AG04450 (cell line): ENCODE measurements around the gene BTBD9. TPM values are rescaled to one million over a fixed set of nuclear protein-coding genes. Genes with fewer than 3 reads are reported as not detected.

Source experiments
- CTCF ChIA-PET: fragments of 300-600, 350-600 bp; formaldehyde crosslinking; extraction: SDS; loops from one replicate; lab custom pipeline; 2022; ENCODE audit warnings: antibody characterized with exemption, inconsistent platforms; lab: Charles Lee
- POLR2A ChIA-PET: fragments of 350-600 bp; formaldehyde crosslinking; extraction: SDS; loops from one replicate; lab custom pipeline; 2021; ENCODE audit warnings: antibody characterized with exemption, inconsistent platforms; lab: Yijun Ruan, JAX
- DNase-seq: peaks from one replicate; pipeline ENCODE4 v3.0.0-alpha.2; 2011; ENCODE audit warnings: low read depth, low spot score
- H3K27ac ChIP-seq: one replicate; pipeline ENCODE4 v1.5.1; 2012; ENCODE audit warnings: low read depth, low read length, control low read depth
- H3K27me3 ChIP-seq: one replicate; pipeline ENCODE4 v1.6.0; 2012; ENCODE audit warnings: low read length; ENCODE audit not compliant: control insufficient read depth, insufficient read depth
- H3K4me3 ChIP-seq: 2 replicates; pipeline ENCODE4 v1.5.1; 2011; ENCODE audit warnings: mild to moderate bottlenecking, low read depth, low read length, control low read depth
- H3K9me3 ChIP-seq: 2 replicates; pipeline ENCODE4 v1.5.1; 2012; ENCODE audit warnings: low read length; ENCODE audit not compliant: control insufficient read depth, insufficient read depth
- polyA plus RNA-seq: library from polyadenylated mRNA; depleted of rRNA; stranded (reverse); fragments of >200 nt; gene quantifications from 2 replicates; pipeline ENCODE4 v1.2.3, GENCODE V29; 2011
- TF ChIP-seq, protein P1 (sequence below): IDR thresholded peaks from 2 replicates; pipeline ENCODE4 v1.5.1; 2011; ENCODE audit warnings: low read depth, low read length, control low read depth, inconsistent platforms

BTBD9 gene
- polyA plus RNA-seq, 1 experiment = 7.2 TPM

DNA sequence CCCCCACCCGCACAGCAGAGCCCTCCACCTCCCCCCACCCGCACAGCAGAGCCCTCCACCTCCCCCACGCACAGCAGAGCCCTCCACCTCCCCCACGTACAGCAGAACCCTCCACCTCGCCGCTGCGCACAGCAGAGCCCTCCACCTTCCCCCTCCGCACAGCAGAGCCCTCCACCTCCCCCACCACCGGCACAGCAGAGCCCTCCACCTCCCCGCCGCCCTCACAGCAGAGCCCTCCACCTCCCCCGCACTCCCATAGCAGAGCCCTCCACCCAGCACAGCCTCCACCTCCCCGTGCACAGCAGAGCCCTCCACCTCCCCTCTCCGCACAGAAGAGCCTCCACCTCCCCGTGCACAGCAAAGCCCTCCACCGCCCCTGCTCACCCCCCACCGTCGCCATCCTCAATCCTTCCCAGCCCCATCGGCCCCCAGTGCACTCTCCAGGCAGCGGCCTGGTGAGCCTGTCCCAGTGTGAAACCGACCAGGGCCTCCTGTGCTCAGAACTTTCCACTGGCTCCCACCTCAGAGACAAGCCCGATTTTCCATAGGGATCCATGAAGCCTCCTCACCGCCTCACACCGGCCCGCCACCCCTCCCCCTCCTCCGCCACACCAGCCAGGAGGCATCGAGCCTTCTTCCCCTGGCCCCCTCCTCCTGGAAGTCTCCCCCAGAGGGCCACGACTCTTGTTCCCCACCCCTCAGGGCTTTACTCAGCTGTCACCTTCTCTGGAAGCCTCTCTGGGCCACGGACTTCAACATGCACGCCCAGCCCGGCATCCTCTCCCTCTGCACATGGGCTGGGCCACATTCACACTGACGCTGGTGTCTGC is 473.1 kb downstream of the BTBD9 start:
- POLR2A ChIA-PET = no interaction called here
- no peak overlapping the region for H3K4me3 ChIP-seq
- H3K9me3 ChIP-seq = no peaks in the 10 kb centered on the region; the same call in 1 of the 2 replicates
- H3K27me3 ChIP-seq = no peaks in the 10 kb centered on the region
- no peak overlapping the region for H3K27ac ChIP-seq
- no peak for DNase-seq
- TF ChIP-seq, protein P1, sequence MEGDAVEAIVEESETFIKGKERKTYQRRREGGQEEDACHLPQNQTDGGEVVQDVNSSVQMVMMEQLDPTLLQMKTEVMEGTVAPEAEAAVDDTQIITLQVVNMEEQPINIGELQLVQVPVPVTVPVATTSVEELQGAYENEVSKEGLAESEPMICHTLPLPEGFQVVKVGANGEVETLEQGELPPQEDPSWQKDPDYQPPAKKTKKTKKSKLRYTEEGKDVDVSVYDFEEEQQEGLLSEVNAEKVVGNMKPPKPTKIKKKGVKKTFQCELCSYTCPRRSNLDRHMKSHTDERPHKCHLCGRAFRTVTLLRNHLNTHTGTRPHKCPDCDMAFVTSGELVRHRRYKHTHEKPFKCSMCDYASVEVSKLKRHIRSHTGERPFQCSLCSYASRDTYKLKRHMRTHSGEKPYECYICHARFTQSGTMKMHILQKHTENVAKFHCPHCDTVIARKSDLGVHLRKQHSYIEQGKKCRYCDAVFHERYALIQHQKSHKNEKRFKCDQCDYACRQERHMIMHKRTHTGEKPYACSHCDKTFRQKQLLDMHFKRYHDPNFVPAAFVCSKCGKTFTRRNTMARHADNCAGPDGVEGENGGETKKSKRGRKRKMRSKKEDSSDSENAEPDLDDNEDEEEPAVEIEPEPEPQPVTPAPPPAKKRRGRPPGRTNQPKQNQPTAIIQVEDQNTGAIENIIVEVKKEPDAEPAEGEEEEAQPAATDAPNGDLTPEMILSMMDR = no peak
- CTCF ChIA-PET = no interaction called here

DNA sequence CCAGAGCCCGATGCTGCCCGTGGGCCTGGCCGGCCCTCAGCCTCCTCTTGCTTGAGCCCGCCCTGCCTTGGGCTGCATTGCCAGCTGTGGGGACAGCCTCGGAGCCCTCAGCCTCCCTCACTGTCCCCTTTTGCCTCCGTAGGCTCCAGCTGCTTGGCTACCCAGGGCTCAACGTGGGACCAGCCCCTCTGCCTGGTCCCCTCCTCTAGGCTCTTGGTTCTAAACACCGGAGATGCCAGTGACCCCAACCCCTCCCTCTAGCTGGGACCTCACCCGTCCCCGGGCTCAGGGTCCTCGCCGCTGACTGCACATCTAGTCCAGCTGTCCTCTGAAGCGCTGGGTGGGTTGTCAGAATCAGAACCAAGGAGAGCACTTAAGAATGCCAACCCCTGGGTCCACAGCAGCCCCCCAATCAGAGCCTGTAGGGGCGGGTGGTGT is 475.0 kb downstream of the BTBD9 start:
- CTCF ChIA-PET = no interaction called here
- Histone ChIP-seq H3K27me3 (no peaks in the 10 kb centered on the region), H3K4me3 (no peak overlapping the region), H3K9me3 (peaks cover 6% of the 10 kb centered on the region; the same call in 1 of the 2 replicates), H3K27ac (no peak overlapping the region)
- DNase-seq = no peak
- TF ChIP-seq, protein P1 = no peak
- POLR2A ChIA-PET = no interaction called here

DNA sequence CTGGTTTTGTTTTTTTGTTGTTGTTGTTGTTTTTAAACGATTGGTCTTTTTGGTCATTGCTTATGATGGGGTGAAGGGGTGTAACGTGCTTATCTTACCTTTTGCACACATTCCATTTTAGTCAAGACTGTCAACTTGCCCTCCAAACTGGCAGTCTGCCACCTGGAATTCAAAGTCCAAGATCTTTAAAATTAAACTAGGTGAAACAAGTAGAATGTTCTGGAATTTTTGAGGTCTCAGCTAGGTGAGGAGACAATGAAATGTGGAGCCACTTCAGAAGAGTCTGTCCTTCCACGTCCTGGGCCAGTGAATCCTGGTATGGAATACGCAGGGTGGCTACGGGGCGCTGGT is 475.6 kb downstream of the BTBD9 start:
- Histone ChIP-seq H3K27me3 (no peaks in the 10 kb centered on the region), H3K4me3 (no peak overlapping the region), H3K27ac (no peak overlapping the region), H3K9me3 (peaks cover 6% of the 10 kb centered on the region; the same call in 1 of the 2 replicates)
- POLR2A ChIA-PET = no interaction called here
- TF ChIP-seq, protein P1 = no peak
- CTCF ChIA-PET = no interaction called here
- no peak for DNase-seq

DNA sequence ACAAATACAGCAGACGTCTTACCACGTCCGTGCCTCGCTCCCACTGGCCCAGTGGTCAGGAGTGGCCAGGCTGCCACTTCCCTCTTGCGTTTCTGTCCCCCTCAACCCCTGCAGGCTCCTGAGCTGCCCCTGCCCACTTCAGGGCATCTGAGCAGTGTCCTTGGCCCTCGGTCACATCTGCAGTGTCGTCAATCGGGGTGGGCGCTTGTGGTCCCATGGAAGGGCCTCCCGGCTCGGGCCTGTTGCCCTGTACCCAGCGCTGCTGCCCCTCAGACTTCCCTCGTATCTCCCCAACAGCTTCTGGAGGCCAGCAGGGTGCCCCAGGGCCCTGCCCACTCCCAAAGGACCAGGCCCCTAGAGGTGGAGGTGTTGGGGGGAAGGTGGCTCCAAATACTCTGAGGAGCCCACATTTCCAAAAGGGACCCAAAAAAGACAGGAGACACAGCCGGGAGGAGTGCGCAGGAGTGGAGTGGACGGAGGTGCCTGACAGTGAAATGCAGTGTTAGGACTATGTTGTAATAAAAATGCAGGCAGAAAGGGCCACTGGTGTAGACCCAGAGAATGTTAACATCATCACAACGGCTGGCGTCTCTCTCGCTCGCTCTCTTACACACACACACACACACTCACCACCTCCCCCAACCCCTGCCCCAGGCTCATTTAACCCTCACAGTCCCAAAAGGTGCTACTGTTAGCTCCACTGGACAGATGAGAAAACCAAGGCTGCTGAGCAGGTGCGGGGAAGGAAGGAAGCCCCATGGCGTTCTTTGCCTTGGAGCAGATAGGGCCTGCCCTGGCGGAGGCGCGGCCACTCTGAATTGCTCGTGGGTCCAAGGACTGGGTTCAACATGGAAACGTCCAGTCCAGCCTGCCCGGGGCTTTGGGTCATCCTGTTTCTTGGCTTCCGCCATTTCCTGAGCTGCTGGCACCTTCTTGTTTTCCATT is 476.3 kb downstream of the BTBD9 start:
- no peak for DNase-seq
- ChIA-PET CTCF (no interaction called here), POLR2A (no interaction called here)
- TF ChIP-seq, protein P1 = no peak
- Histone ChIP-seq H3K9me3 (peaks cover 6% of the 10 kb centered on the region; the same call in 1 of the 2 replicates), H3K27me3 (no peaks in the 10 kb centered on the region), H3K4me3 (no peak overlapping the region), H3K27ac (no peak overlapping the region)
